A673 (cell line): ENCODE measurements around the gene BCAT1. TPM values are rescaled to one million over a fixed set of nuclear protein-coding genes. Genes with fewer than 3 reads are reported as not detected.
A peak's percentile ranks its signal among the peaks of the same experiment; 100 is the strongest.

Source experiments
- BruUV-seq: library from RNA; stranded (reverse); fragments of 400-500 nt; replicated peaks from 2 replicates; lab custom pipeline; 2021; lab: Mats Ljungman, UMichigan
- CTCF ChIA-PET: fragments of 300-600 bp; sonication (Branson Sonifier 250); formaldehyde crosslinking; loops from one replicate; lab custom pipeline; 2022; ENCODE audit warnings: antibody characterized with exemption; lab: Charles Lee
- POLR2A ChIA-PET: fragments of 300-600 bp; sonication (Branson Sonifier 250); formaldehyde crosslinking; loops from one replicate; lab custom pipeline; 2022; ENCODE audit warnings: antibody characterized with exemption; ENCODE audit not compliant: low non-redundant PET; lab: Charles Lee
- DNase-seq: peaks from one replicate; pipeline ENCODE4 v3.0.0-alpha.2; 2015; ENCODE audit warnings: low spot score
- H3K27ac ChIP-seq: fragments of 200-600 bp; sonication (generic); 2 replicates; pipeline ENCODE4 v1.5.1; 2016; ENCODE audit warnings: mixed run types, low read depth, mild to moderate bottlenecking, mixed read lengths, antibody characterized with exemption, low read length; ENCODE audit not compliant: poor library complexity, severe bottlenecking
- H3K27me3 ChIP-seq: fragments of 200-600 bp; sonication (generic); replicated peaks from 2 replicates; pipeline ENCODE4 v1.6.1; 2017; ENCODE audit warnings: mixed run types, low read depth, mild to moderate bottlenecking, mixed read lengths, antibody characterized with exemption, low read length; ENCODE audit not compliant: insufficient read depth, poor library complexity
- H3K36me3 ChIP-seq: fragments of 200-600 bp; sonication (generic); 2 replicates; pipeline ENCODE4 v1.6.1; 2016; ENCODE audit warnings: mixed run types, mild to moderate bottlenecking, mixed read lengths, antibody characterized with exemption, low read length; ENCODE audit not compliant: insufficient read depth, poor library complexity, severe bottlenecking
- H3K4me1 ChIP-seq: fragments of 200-600 bp; sonication (generic); 2 replicates; pipeline ENCODE4 v1.6.1; 2017; ENCODE audit warnings: mixed run types, mild to moderate bottlenecking, mixed read lengths, antibody characterized with exemption, low read length; ENCODE audit not compliant: insufficient read depth, poor library complexity, severe bottlenecking
- H3K4me3 ChIP-seq: fragments of 200-600 bp; sonication (generic); 2 replicates; pipeline ENCODE4 v1.5.1; 2016; ENCODE audit warnings: low read depth, mixed run types, mild to moderate bottlenecking, mixed read lengths, low read length; ENCODE audit not compliant: poor library complexity, severe bottlenecking
- H3K9me3 ChIP-seq: fragments of 200-600 bp; sonication (generic); 2 replicates; pipeline ENCODE4 v1.6.1; 2016; ENCODE audit warnings: mixed run types, low read depth, mild to moderate bottlenecking, mixed read lengths, antibody characterized with exemption, low read length; ENCODE audit not compliant: poor library complexity, severe bottlenecking
- EZH2 ChIP-seq: fragments of 200-600 bp; sonication (generic); IDR thresholded peaks from 2 replicates; pipeline ENCODE4 v1.6.1; 2017; ENCODE audit warnings: borderline replicate concordance, low read depth, mild to moderate bottlenecking, mixed read lengths, antibody characterized with exemption, low read length; ENCODE audit not compliant: poor library complexity, severe bottlenecking
- intact Hi-C: fragments of 100-400 bp; cut with micrococcal nuclease; formaldehyde crosslinking; loops from one replicate; pipeline ENCODE4 v1.10.0; 2022; ENCODE audit not compliant: unreplicated experiment
- total RNA-seq: library from RNA; stranded (reverse); gene quantifications from 2 replicates; pipeline ENCODE4 v1.2.3, GENCODE V29; 2021
- TF ChIP-seq, protein P1 (sequence below): fragments of 300-800, 200-600 bp; sonication (generic); conservative IDR thresholded peaks from 2 replicates; pipeline ENCODE4 v1.5.1; 2017; ENCODE audit warnings: low read depth, mild to moderate bottlenecking, antibody characterized with exemption, low read length, moderate library complexity, mixed read lengths

BCAT1 gene
- total RNA-seq, 1 experiment from 2014 or later, result 195 TPM

DNA sequence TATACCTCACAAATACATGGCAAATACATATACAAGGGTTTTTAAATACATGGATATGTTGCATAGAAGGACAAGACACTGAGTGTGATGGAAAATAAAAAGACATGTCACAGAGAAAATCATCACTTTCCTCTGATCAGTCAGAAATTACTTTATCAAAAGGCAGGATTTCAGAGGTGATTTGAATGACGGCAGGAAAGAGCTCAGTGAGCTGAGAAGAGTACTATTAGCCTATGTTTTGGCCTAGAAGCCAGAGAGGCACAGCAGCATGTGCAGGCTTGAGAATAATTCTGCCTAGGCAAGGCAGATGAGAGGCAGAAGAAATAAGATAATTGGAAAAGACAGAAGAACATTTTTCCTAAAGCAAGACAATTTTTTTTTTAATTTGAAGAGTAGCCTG, 94.9 kb downstream of the BCAT1 start:
- no peaks in the 10 kb centered on the region for H3K27me3 ChIP-seq
- peaks cover 15% of the 10 kb centered on the region for H3K36me3 ChIP-seq
- CTCF ChIA-PET, result no interaction called here
- no peak overlapping the region for H3K4me3 ChIP-seq
- peak overlapping the region; percentile 58 for H3K27ac ChIP-seq
- intact Hi-C loops, result loop anchor here (5.0 kb wide), 2 partner anchors 93 to 278 kb away; partner anchors contain the start of gene BCAT1
- BruUV-seq, result no TSS peak
- POLR2A ChIA-PET, result no interaction called here
- peak; percentile 40 for DNase-seq
- no peak for TF ChIP-seq EZH2
- TF ChIP-seq, protein P1, sequence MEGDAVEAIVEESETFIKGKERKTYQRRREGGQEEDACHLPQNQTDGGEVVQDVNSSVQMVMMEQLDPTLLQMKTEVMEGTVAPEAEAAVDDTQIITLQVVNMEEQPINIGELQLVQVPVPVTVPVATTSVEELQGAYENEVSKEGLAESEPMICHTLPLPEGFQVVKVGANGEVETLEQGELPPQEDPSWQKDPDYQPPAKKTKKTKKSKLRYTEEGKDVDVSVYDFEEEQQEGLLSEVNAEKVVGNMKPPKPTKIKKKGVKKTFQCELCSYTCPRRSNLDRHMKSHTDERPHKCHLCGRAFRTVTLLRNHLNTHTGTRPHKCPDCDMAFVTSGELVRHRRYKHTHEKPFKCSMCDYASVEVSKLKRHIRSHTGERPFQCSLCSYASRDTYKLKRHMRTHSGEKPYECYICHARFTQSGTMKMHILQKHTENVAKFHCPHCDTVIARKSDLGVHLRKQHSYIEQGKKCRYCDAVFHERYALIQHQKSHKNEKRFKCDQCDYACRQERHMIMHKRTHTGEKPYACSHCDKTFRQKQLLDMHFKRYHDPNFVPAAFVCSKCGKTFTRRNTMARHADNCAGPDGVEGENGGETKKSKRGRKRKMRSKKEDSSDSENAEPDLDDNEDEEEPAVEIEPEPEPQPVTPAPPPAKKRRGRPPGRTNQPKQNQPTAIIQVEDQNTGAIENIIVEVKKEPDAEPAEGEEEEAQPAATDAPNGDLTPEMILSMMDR, result no peak
- H3K9me3 ChIP-seq, result peaks cover 15% of the 10 kb centered on the region
- H3K4me1 ChIP-seq, result peaks cover 39% of the 10 kb centered on the region

DNA sequence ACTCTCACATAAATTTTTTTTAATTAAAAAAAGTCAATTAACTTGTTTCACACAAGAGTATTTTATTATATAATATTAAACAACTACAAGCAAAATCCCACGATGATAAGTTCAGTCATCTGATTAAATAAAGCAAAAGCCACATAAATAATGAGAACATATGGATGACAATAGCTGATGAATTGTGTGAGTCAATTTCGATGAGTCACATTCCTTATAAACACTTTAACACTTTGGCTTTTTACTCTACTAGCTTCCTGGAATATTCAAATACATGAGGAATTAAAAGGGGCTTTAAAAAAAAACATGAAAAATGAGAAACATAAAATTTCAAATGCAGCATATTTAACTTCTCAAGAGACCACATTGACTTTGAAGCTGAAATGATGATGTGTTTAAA, 95.3 kb downstream of the BCAT1 start:
- TF ChIP-seq, protein P1, result no peak
- no peak for TF ChIP-seq EZH2
- H3K4me1 ChIP-seq, result peaks cover 39% of the 10 kb centered on the region
- peak; percentile 50 for DNase-seq
- intact Hi-C loops, result loop anchor here (5.0 kb wide), 2 partner anchors 94 to 279 kb away; partner anchors contain the start of gene BCAT1
- CTCF ChIA-PET, result no interaction called here
- H3K9me3 ChIP-seq, result peaks cover 13% of the 10 kb centered on the region
- H3K4me3 ChIP-seq, result no peak overlapping the region
- peak overlapping the region; percentile 58 for H3K27ac ChIP-seq
- H3K27me3 ChIP-seq, result no peaks in the 10 kb centered on the region
- BruUV-seq, result no TSS peak
- peaks cover 13% of the 10 kb centered on the region for H3K36me3 ChIP-seq
- POLR2A ChIA-PET, result interaction anchor here (0.7 kb wide), 1 partner anchor 853 kb away, joined by 4 read pairs; no protein-coding TSS in a partner anchor

GRCh38 chr12:24853094-24853493, 95.8 kb downstream of the BCAT1 start:
- ChIA-PET CTCF (no interaction called here), POLR2A (interaction anchor here (0.7 kb wide), 1 partner anchor 853 kb away, joined by 4 read pairs; no protein-coding TSS in a partner anchor)
- Histone ChIP-seq H3K9me3 (peaks cover 8% of the 10 kb centered on the region), H3K36me3 (peaks cover 13% of the 10 kb centered on the region), H3K4me1 (peaks cover 39% of the 10 kb centered on the region), H3K27ac (no peak overlapping the region), H3K27me3 (no peaks in the 10 kb centered on the region), H3K4me3 (no peak overlapping the region)
- BruUV-seq, result no TSS peak
- DNase-seq, result no peak
- TF ChIP-seq, protein P1, result no peak
- TF ChIP-seq EZH2, result no peak
- intact Hi-C loops, result loop anchor here (5.0 kb wide), 2 partner anchors 94 to 279 kb away; partner anchors contain the start of gene BCAT1
